Liver (tissue), 9 donors: Measurements from ENCODE around the gene ANKRD13A. TPM values are rescaled to one million over a fixed set of nuclear protein-coding genes. Genes with fewer than 3 reads are reported as not detected.
A peak's percentile ranks its signal among the peaks of the same experiment; 100 is the strongest.

Source experiments
- DNase-seq: peaks from one replicate; pipeline ENCODE4 v3.0.0-alpha.2; 2017; ENCODE audit warnings: low spot score
- H3K27ac ChIP-seq, 2 donors: one replicate each; pipeline ENCODE4 v1.7.0; 2013; ENCODE audit warnings: inconsistent platforms in 2 of 2, low read length in 2 of 2, control low read depth in 1 of 2, low read depth in 1 of 2, mild to moderate bottlenecking in 1 of 2
- H3K27me3 ChIP-seq, 4 donors: one replicate each; pipeline versions ENCODE4 v1.6.1 to v1.7.0; 2013; ENCODE audit warnings: low read length in 3 of 4, inconsistent platforms in 1 of 4, mild to moderate bottlenecking in 1 of 4, moderate library complexity in 1 of 4; ENCODE audit not compliant: control insufficient read depth in 4 of 4, insufficient read depth in 4 of 4
- H3K36me3 ChIP-seq, 4 donors: one replicate each; pipeline versions ENCODE4 v1.6.1 to v1.7.0; 2013; ENCODE audit warnings: low read length in 3 of 4, mild to moderate bottlenecking in 3 of 4, low read depth in 1 of 4, moderate library complexity in 1 of 4; ENCODE audit not compliant: control insufficient read depth in 4 of 4, insufficient read depth in 3 of 4
- H3K4me1 ChIP-seq, 4 donors: one replicate each; pipeline versions ENCODE4 v1.6.1 to v1.7.0; 2013; ENCODE audit warnings: low read length in 3 of 4, mild to moderate bottlenecking in 3 of 4, moderate library complexity in 1 of 4; ENCODE audit not compliant: control insufficient read depth in 4 of 4, insufficient read depth in 4 of 4
- H3K4me3 ChIP-seq, 3 donors: one replicate each; pipeline versions ENCODE4 v1.6.1 to v1.7.0; 2013; ENCODE audit warnings: low read length in 3 of 3, control low read depth in 1 of 3, low read depth in 1 of 3, mild to moderate bottlenecking in 1 of 3
- H3K9ac ChIP-seq, 2 donors: one replicate each; pipeline ENCODE4 v1.7.0; 2013; ENCODE audit warnings: low read length in 2 of 2, mild to moderate bottlenecking in 2 of 2, moderate library complexity in 2 of 2, control low read depth in 1 of 2, low read depth in 1 of 2
- H3K9me3 ChIP-seq, 4 donors: one replicate each; pipeline versions ENCODE4 v1.6.1 to v1.7.0; 2013; ENCODE audit warnings: low read length in 3 of 4; ENCODE audit not compliant: control insufficient read depth in 4 of 4
- CTCF ChIP-seq: fragments of 150-350 bp; IDR thresholded peaks from 2 replicates; pipeline ENCODE4 v1.5.1; 2017; ENCODE audit warnings: improper control_type of control experiment, low read depth, low read length; ENCODE audit not compliant: missing input control
- EGR1 ChIP-seq, 2 donors: IDR thresholded peaks; 2 replicates each; pipeline ENCODE4 v1.6.1; 2016 to 2018; ENCODE audit warnings: antibody characterized with exemption in 2 of 2, low read depth in 2 of 2
- FOXA1 ChIP-seq: IDR thresholded peaks from 2 replicates; pipeline ENCODE4 v1.6.1; 2016; ENCODE audit warnings: antibody characterized with exemption
- FOXA2 ChIP-seq: IDR thresholded peaks from 2 replicates; pipeline ENCODE4 v1.6.1; 2016; ENCODE audit warnings: antibody characterized with exemption
- GABPA ChIP-seq, 2 donors: IDR thresholded peaks in 1 of 2; conservative IDR thresholded peaks in 1 of 2; 2 replicates each; pipeline ENCODE4 v1.6.1; 2016; ENCODE audit warnings: antibody characterized with exemption in 2 of 2, mild to moderate bottlenecking in 1 of 2, moderate library complexity in 1 of 2
- HNF4A ChIP-seq, 2 donors: conservative IDR thresholded peaks; 2 replicates each; pipeline ENCODE4 v1.6.1; 2016; ENCODE audit warnings: antibody characterized with exemption in 2 of 2, mild to moderate bottlenecking in 2 of 2
- HNF4G ChIP-seq: IDR thresholded peaks from 2 replicates; pipeline ENCODE4 v1.6.1; 2016; ENCODE audit warnings: antibody characterized with exemption
- JUND ChIP-seq, 2 donors: IDR thresholded peaks; 2 replicates each; pipeline ENCODE4 v1.6.1; 2016; ENCODE audit warnings: antibody characterized with exemption in 2 of 2
- MAX ChIP-seq: IDR thresholded peaks from 2 replicates; pipeline ENCODE4 v1.6.1; 2016; ENCODE audit warnings: antibody characterized with exemption
- NR2F2 ChIP-seq: IDR thresholded peaks from 2 replicates; pipeline ENCODE4 v1.6.1; 2016; ENCODE audit warnings: antibody characterized with exemption
- RAD21 ChIP-seq, 2 donors: IDR thresholded peaks; 2 replicates each; pipeline ENCODE4 v1.6.1; 2016; ENCODE audit warnings: antibody characterized with exemption in 2 of 2, mild to moderate bottlenecking in 2 of 2
- RXRA ChIP-seq, 2 donors: IDR thresholded peaks; 2 replicates each; pipeline ENCODE4 v1.6.1; 2017 to 2018; ENCODE audit warnings: antibody characterized with exemption in 2 of 2, mild to moderate bottlenecking in 1 of 2
- SP1 ChIP-seq: IDR thresholded peaks from 2 replicates; pipeline ENCODE4 v1.6.1; 2018; ENCODE audit warnings: antibody characterized with exemption, mild to moderate bottlenecking
- TAF1 ChIP-seq: conservative IDR thresholded peaks from 2 replicates; pipeline ENCODE4 v1.6.1; 2016; ENCODE audit warnings: antibody characterized with exemption, mild to moderate bottlenecking
- YY1 ChIP-seq: IDR thresholded peaks from 2 replicates; pipeline ENCODE4 v1.6.1; 2016; ENCODE audit warnings: antibody characterized with exemption, mild to moderate bottlenecking
- ZBTB33 ChIP-seq: IDR thresholded peaks from 2 replicates; pipeline ENCODE4 v1.6.1; 2016; ENCODE audit warnings: antibody characterized with exemption
- WGBS: extraction: QIAGEN DNeasy Blood & Tissue Kit; methylation state at CpG from one replicate; pipeline ENCODE4 v1.1.7; 2013; 5-methylcytosine and 5-hydroxymethylcytosine counted together
- polyA plus RNA-seq, 2 donors: library from polyadenylated mRNA; stranded (reverse) in 1 of 2; unstranded in 1 of 2; fragments of 200-250 nt in 1 of 2; fragments of >200 nt in 1 of 2; fragmentation: Nextera tagmentation in 1 of 2; extraction: Ambion mirVana in 1 of 2; gene quantifications; one replicate each; pipeline versions ENCODE4 v1.2.1 to v1.2.3, GENCODE V29; 2013 to 2015
- total RNA-seq, 2 donors: library from RNA; depleted of rRNA; stranded (reverse); fragments of >200 nt; gene quantifications; one replicate each; pipeline ENCODE4 v1.2.3, GENCODE V29; 2014
- TF ChIP-seq, protein P1 (sequence below): IDR thresholded peaks from 2 replicates; pipeline ENCODE4 v1.6.1; 2016; ENCODE audit warnings: antibody characterized with exemption
- TF ChIP-seq, protein P2 (sequence below): IDR thresholded peaks from 2 replicates; pipeline ENCODE4 v1.6.1; 2016; ENCODE audit warnings: antibody characterized with exemption, mild to moderate bottlenecking
- donor health status: healthy.
- donor health status: healthy.
- donor health status: healthy.
- donor health status: healthy.
- donor health status: healthy.

ANKRD13A gene
- total and polyA plus RNA-seq, 4 donors, result 7.0 to 40.5 (median 18.8) TPM

DNA sequence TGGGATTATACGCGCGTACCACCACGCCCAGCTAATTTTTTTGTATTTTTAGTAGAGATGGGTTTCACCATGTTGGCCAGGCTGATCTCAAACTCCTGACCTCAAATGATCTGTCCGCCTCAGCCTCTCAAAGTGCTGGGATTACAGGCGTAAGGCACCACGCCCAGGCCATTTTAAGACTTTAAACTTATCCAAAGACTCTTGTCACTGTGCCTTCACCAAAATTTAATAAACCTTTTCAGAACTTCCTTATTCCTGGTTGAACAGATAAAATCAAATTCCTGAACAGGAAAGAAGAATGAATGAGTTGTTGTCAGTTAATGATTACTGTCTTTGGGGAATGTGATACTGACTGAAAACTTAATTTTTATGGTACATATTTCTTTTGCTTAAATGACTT is 40.9 kb upstream of the ANKRD13A start:
- 98% methylated on average over 7 of the region's 7 CpGs for WGBS
- peaks cover 0 to 8% (median 5%) of the 10 kb centered on the region in 4 donors for H3K4me1 ChIP-seq
- TF ChIP-seq NR2F2, result no peak
- TF ChIP-seq FOXA2, result no peak
- no peak for TF ChIP-seq SP1
- no peak overlapping the region for H3K9ac ChIP-seq
- no peak overlapping the region for H3K27ac ChIP-seq
- H3K4me3 ChIP-seq, result no peak overlapping the region
- no peak for DNase-seq
- no peaks in the 10 kb centered on the region for H3K27me3 ChIP-seq
- peaks cover 3 to 22% (median 17%) of the 10 kb centered on the region in 4 donors for H3K36me3 ChIP-seq
- H3K9me3 ChIP-seq, result no peaks in the 10 kb centered on the region

DNA sequence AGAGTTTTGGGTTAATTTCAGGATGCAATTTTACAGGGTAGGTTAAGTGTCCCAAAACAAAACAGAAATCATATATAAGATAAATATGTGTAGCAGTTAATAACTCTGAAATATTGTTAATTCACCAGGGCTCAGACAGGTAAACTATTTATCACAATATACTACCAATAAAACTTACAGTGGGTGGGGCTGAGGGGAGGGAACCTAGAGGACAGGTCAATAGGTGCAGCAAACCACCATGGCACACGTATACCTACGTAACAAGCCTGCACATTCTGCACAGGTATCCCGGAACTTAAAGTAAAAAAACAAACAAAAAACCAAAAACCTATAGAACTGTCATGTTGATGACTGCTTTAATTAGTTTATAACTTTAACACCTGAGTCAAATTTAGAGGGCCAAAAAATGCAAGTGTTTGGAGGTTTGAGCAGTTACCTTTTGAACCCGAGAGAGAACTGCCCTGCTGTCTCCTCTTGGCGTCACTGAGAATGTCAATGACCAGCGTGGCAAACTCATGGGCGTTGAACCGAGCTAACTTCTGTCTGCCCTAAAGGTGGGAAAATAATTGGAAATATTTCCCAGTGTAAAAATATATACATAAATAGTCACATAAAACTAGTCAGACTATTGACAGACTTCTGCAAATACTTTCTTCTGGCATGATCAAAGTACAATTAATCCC is 39.7 kb upstream of the ANKRD13A start:
- WGBS, result 58% methylated on average over 8 of the region's 8 CpGs
- peaks cover 9 to 30% (median 21%) of the 10 kb centered on the region in 4 donors for H3K36me3 ChIP-seq
- no peaks in the 10 kb centered on the region for H3K9me3 ChIP-seq
- TF ChIP-seq, protein P1, sequence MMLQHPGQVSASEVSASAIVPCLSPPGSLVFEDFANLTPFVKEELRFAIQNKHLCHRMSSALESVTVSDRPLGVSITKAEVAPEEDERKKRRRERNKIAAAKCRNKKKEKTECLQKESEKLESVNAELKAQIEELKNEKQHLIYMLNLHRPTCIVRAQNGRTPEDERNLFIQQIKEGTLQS, result no peak
- no peak for TF ChIP-seq ZBTB33
- TF ChIP-seq SP1, result peak; percentile 75
- TF ChIP-seq RXRA (IDR thresholded peaks at IDR 0.05), result peak; percentile 98
- no peak for TF ChIP-seq HNF4G
- no peak for TF ChIP-seq NR2F2
- no peak for TF ChIP-seq CTCF
- TF ChIP-seq, protein P2, sequence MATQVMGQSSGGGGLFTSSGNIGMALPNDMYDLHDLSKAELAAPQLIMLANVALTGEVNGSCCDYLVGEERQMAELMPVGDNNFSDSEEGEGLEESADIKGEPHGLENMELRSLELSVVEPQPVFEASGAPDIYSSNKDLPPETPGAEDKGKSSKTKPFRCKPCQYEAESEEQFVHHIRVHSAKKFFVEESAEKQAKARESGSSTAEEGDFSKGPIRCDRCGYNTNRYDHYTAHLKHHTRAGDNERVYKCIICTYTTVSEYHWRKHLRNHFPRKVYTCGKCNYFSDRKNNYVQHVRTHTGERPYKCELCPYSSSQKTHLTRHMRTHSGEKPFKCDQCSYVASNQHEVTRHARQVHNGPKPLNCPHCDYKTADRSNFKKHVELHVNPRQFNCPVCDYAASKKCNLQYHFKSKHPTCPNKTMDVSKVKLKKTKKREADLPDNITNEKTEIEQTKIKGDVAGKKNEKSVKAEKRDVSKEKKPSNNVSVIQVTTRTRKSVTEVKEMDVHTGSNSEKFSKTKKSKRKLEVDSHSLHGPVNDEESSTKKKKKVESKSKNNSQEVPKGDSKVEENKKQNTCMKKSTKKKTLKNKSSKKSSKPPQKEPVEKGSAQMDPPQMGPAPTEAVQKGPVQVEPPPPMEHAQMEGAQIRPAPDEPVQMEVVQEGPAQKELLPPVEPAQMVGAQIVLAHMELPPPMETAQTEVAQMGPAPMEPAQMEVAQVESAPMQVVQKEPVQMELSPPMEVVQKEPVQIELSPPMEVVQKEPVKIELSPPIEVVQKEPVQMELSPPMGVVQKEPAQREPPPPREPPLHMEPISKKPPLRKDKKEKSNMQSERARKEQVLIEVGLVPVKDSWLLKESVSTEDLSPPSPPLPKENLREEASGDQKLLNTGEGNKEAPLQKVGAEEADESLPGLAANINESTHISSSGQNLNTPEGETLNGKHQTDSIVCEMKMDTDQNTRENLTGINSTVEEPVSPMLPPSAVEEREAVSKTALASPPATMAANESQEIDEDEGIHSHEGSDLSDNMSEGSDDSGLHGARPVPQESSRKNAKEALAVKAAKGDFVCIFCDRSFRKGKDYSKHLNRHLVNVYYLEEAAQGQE, result peak; percentile 38
- TF ChIP-seq EGR1 (IDR thresholded peaks at IDR 0.05; ENCODE audit: low read depth in 2 of 2), result no peak
- no peak for TF ChIP-seq TAF1
- peak in 1 of 2 donors; percentile 7 for TF ChIP-seq RAD21 (IDR thresholded peaks at IDR 0.05)
- TF ChIP-seq YY1, result peak; percentile 33
- no peak for TF ChIP-seq FOXA1
- TF ChIP-seq FOXA2, result no peak
- TF ChIP-seq JUND (IDR thresholded peaks at IDR 0.05), result peak in 1 of 2 donors; percentile 17
- peak; percentile 73 to 76 for TF ChIP-seq HNF4A (conservative IDR thresholded peaks at IDR 0.05)
- TF ChIP-seq GABPA (IDR thresholded peaks at IDR 0.05 in 1 of 2, conservative IDR thresholded peaks at IDR 0.05 in 1 of 2), result no peak
- peak; percentile 32 for TF ChIP-seq MAX
- no peak overlapping the region for H3K9ac ChIP-seq
- DNase-seq, result no peak
- H3K27me3 ChIP-seq, result no peaks in the 10 kb centered on the region
- H3K4me1 ChIP-seq, result peaks cover 0 to 8% (median 5%) of the 10 kb centered on the region in 4 donors
- no peak overlapping the region for H3K4me3 ChIP-seq
- H3K27ac ChIP-seq, result no peak overlapping the region
